ENCODE measurements around the gene RASA2.

The RASA2 gene

GRCh38 chr3:141486746-141487520 lies at the start of gene RASA2:
Gene RASA2, plus strand, starts transcription at chr3:141487027. Its CDS starts 57 bp downstream, at chr3:141487084.
- peak; percentile 63 for DNase-seq

- no peak for DNase-seq
Observed at GRCh38 chr3:141439589-141439988, 47.2 kb upstream of the RASA2 start.

- no peak for DNase-seq
Observed at GRCh38 chr3:141440942-141441341, 45.9 kb upstream of the RASA2 start.

- peak; percentile 83 for DNase-seq
Observed at GRCh38 chr3:141441381-141442364, 45.2 kb upstream of the RASA2 start.

- DNase-seq: no peak
Observed at GRCh38 chr3:141442446-141442845, 44.4 kb upstream of the RASA2 start.

- DNase-seq: no peak
Observed at GRCh38 chr3:141442914-141443313, 43.9 kb upstream of the RASA2 start.

- DNase-seq: no peak
Observed at GRCh38 chr3:141444586-141445285, 42.1 kb upstream of the RASA2 start.

- no peak for DNase-seq
Observed at GRCh38 chr3:141445990-141446389, 40.8 kb upstream of the RASA2 start.

- no peak for DNase-seq
Observed at GRCh38 chr3:141446737-141447136, 40.1 kb upstream of the RASA2 start.

- no peak for DNase-seq
Observed at GRCh38 chr3:141447383-141447782, 39.4 kb upstream of the RASA2 start.

GRCh38 chr3:141448606-141449220 lies 38.1 kb upstream of the RASA2 start:
- DNase-seq: no peak

- no peak for DNase-seq
Observed at GRCh38 chr3:141449424-141449823, 37.4 kb upstream of the RASA2 start.

GRCh38 chr3:141450727-141451375 lies 36.0 kb upstream of the RASA2 start:
- no peak for DNase-seq

GRCh38 chr3:141452045-141452444 lies 34.8 kb upstream of the RASA2 start:
- DNase-seq: peak; percentile 66

- DNase-seq: no peak
Observed at GRCh38 chr3:141452773-141453172, 34.1 kb upstream of the RASA2 start.

GRCh38 chr3:141454054-141454453 lies 32.8 kb upstream of the RASA2 start:
- DNase-seq: no peak

GRCh38 chr3:141454906-141455602 lies 31.8 kb upstream of the RASA2 start:
- DNase-seq: peak; percentile 85

- no peak for DNase-seq
Observed at GRCh38 chr3:141455603-141456300, 31.1 kb upstream of the RASA2 start.

GRCh38 chr3:141456301-141456625 lies 30.6 kb upstream of the RASA2 start:
- no peak for DNase-seq

GRCh38 chr3:141457624-141458236 lies 29.1 kb upstream of the RASA2 start:
- no peak for DNase-seq

GRCh38 chr3:141459008-141459407 lies 27.8 kb upstream of the RASA2 start:
- DNase-seq: no peak

Measured in CD4-positive, alpha-beta T cell treated with Interleukin-4 for 4 hours (primary cell).